Measurements from ENCODE around the gene AMH. TPM values are rescaled to one million over a fixed set of nuclear protein-coding genes. Genes with fewer than 3 reads are reported as not detected.

AMH gene
- total RNA-seq, 1 donor from 2014 or later, result 1.9 TPM

GRCh38 chr19:2239173-2239572 lies 9.9 kb upstream of the AMH start:
- Histone ChIP-seq H3K9me3 (no peaks in the 10 kb centered on the region), H3K27ac (peak overlapping the region; percentile 73), H3K27me3 (ENCODE audit: low read depth) (no peaks in the 10 kb centered on the region), H3K36me3 (peaks cover 20% of the 10 kb centered on the region), H3K4me1 (peaks cover 76% of the 10 kb centered on the region), H3K4me3 (peak overlapping the region; percentile 51)
- no peak for DNase-seq
- intact Hi-C loops (cut with DNase I), result no loop called here
- no peak for TF ChIP-seq CTCF (IDR thresholded peaks at IDR 0.05)
- ATAC-seq, result no peak

GRCh38 chr19:2239771-2240770 lies 9.1 kb upstream of the AMH start:
- Histone ChIP-seq H3K27me3 (ENCODE audit: low read depth) (no peaks in the 10 kb centered on the region), H3K36me3 (peaks cover 28% of the 10 kb centered on the region), H3K4me3 (peak overlapping the region; percentile 51), H3K27ac (peak overlapping the region; percentile 73), H3K9me3 (no peaks in the 10 kb centered on the region), H3K4me1 (peaks cover 67% of the 10 kb centered on the region)
- intact Hi-C loops (cut with DNase I), result no loop called here
- ATAC-seq (no peak), DNase-seq (no peak)
- no peak for TF ChIP-seq CTCF (IDR thresholded peaks at IDR 0.05)

GRCh38 chr19:2240881-2241760 lies 8.0 kb upstream of the AMH start:
- H3K9me3 ChIP-seq, result no peaks in the 10 kb centered on the region
- H3K27me3 ChIP-seq (ENCODE audit: low read depth), result no peaks in the 10 kb centered on the region
- TF ChIP-seq CTCF (IDR thresholded peaks at IDR 0.05), result no peak
- ATAC-seq (peak; percentile 54 to 57), DNase-seq (peak; percentile 73)
- H3K4me1 ChIP-seq, result peaks cover 64% of the 10 kb centered on the region
- intact Hi-C loops (cut with DNase I), result no loop called here
- H3K4me3 ChIP-seq, result peak overlapping the region; percentile 51
- H3K27ac ChIP-seq, result peak overlapping the region; percentile 73
- H3K36me3 ChIP-seq, result peaks cover 38% of the 10 kb centered on the region

- DNase-seq, result no peak
- Histone ChIP-seq H3K4me3 (no peak overlapping the region), H3K27ac (peak overlapping the region; percentile 73), H3K9me3 (no peaks in the 10 kb centered on the region), H3K36me3 (peaks cover 48% of the 10 kb centered on the region), H3K4me1 (peaks cover 70% of the 10 kb centered on the region), H3K27me3 (ENCODE audit: low read depth) (no peaks in the 10 kb centered on the region)
- TF ChIP-seq CTCF (IDR thresholded peaks at IDR 0.05), result no peak
- intact Hi-C loops (cut with DNase I), result no loop called here
- ATAC-seq, result no peak
Measured at GRCh38 chr19:2242092-2242537, 7.0 kb upstream of the AMH start.

- intact Hi-C loops (cut with DNase I), result no loop called here
- Histone ChIP-seq H3K27ac (no peak overlapping the region), H3K9me3 (no peaks in the 10 kb centered on the region), H3K36me3 (peaks cover 55% of the 10 kb centered on the region), H3K27me3 (ENCODE audit: low read depth) (no peaks in the 10 kb centered on the region), H3K4me1 (peaks cover 67% of the 10 kb centered on the region), H3K4me3 (no peak overlapping the region)
- TF ChIP-seq CTCF (IDR thresholded peaks at IDR 0.05), result no peak
- ATAC-seq, result no peak
- no peak for DNase-seq
Measured at GRCh38 chr19:2242816-2243215, 6.3 kb upstream of the AMH start.
